Testis (tissue), 3 donors: ENCODE measurements around the gene COL13A1. TPM values are rescaled to one million over a fixed set of nuclear protein-coding genes. Genes with fewer than 3 reads are reported as not detected.
A peak's percentile ranks its signal among the peaks of the same experiment; 100 is the strongest.

Source experiments
- DNase-seq: peaks from one replicate; pipeline ENCODE4 v3.0.0-alpha.2; 2019
- H3K27ac ChIP-seq, 2 donors: fragments of 200-600 bp; sonication (generic); one replicate each; pipeline ENCODE4 v1.5.1; 2019
- H3K27me3 ChIP-seq: fragments of 200-600 bp; sonication (generic); one replicate; pipeline ENCODE4 v1.5.1; 2019
- H3K36me3 ChIP-seq: fragments of 200-600 bp; sonication (generic); one replicate; pipeline ENCODE4 v1.5.1; 2017; ENCODE audit warnings: low read depth; ENCODE audit errors: missing control alignments
- H3K4me1 ChIP-seq: fragments of 200-600 bp; sonication (generic); one replicate; pipeline ENCODE4 v1.5.1; 2019
- H3K4me3 ChIP-seq, 2 donors: fragments of 200-600 bp; sonication (generic); one replicate each; pipeline ENCODE4 v1.5.1; 2017 to 2019
- H3K9me3 ChIP-seq: fragments of 200-600 bp; sonication (generic); one replicate; pipeline ENCODE4 v1.5.1; 2017
- CTCF ChIP-seq, 3 experiments: fragments of 450-650 bp in 2 of 3; fragments of 200-600 bp in 1 of 3; sonication (generic) in 1 of 3; IDR thresholded peaks; one replicate each; pipeline ENCODE4 v1.5.1; 2016 to 2019; ENCODE audit warnings: antibody characterized with exemption in 3 of 3, mild to moderate bottlenecking in 2 of 3, moderate library complexity in 1 of 3
- POLR2A ChIP-seq: fragments of 450-650 bp; IDR thresholded peaks from one replicate; pipeline ENCODE4 v1.6.1; 2017; ENCODE audit warnings: antibody characterized with exemption, mild to moderate bottlenecking, moderate library complexity
- WGBS, 2 donors: methylation state at CpG; one replicate each; pipeline ENCODE4 v1.1.5; 2018; 5-methylcytosine and 5-hydroxymethylcytosine counted together
- intact Hi-C: fragments of 100-400 bp; cut with DNase I; formaldehyde crosslinking; loops from one replicate; pipeline ENCODE4 v1.15.1; 2023; ENCODE audit warnings: low total_unique reads
- polyA plus RNA-seq: library from polyadenylated mRNA; stranded (reverse); fragments of 350-450 nt; fragmentation: Illumina TruSeq; extraction: RNeasy Lipid Tissue Mini Kit (QIAGEN cat#74804); gene quantifications from one replicate; pipeline ENCODE4 v1.2.3, GENCODE V29; 2014; ENCODE audit warnings: low read depth, low replicate concordance; ENCODE audit not compliant: insufficient read depth
- total RNA-seq, 2 donors: library from RNA; depleted of rRNA; stranded (reverse); fragments of >200 nt; gene quantifications; one replicate each; pipeline ENCODE4 v1.2.3, GENCODE V29; 2016

Gene COL13A1
- total and polyA plus RNA-seq, 3 donors from 2014 or later = 0.94 to 2.5 (median 1.5) TPM

GRCh38 chr10:69963835-69964710, 162.4 kb downstream of the COL13A1 start:
- H3K27me3 ChIP-seq = no peaks in the 10 kb centered on the region
- no peak overlapping the region for H3K4me3 ChIP-seq
- no peak for TF ChIP-seq POLR2A
- intact Hi-C loops = no loop called here
- H3K36me3 ChIP-seq = no peaks in the 10 kb centered on the region
- no peak overlapping the region for H3K27ac ChIP-seq
- H3K9me3 ChIP-seq = no peaks in the 10 kb centered on the region
- peak; percentile 11 for DNase-seq
- H3K4me1 ChIP-seq = no peaks in the 10 kb centered on the region
- 90 to 95% methylated on average over 12 to 13 of the region's 13 CpGs for WGBS, 2 donors

- intact Hi-C loops = no loop called here
Measured at GRCh38 chr10:69965086-69965485, 163.4 kb downstream of the COL13A1 start.

GRCh38 chr10:69965919-69966662, 164.4 kb downstream of the COL13A1 start:
- no peaks in the 10 kb centered on the region for H3K36me3 ChIP-seq
- WGBS, 2 donors = 48 to 70% methylated on average over 13 to 14 of the region's 14 CpGs
- DNase-seq = peak; percentile 12
- H3K4me3 ChIP-seq = no peak overlapping the region
- no peaks in the 10 kb centered on the region for H3K9me3 ChIP-seq
- H3K4me1 ChIP-seq = no peaks in the 10 kb centered on the region
- no peaks in the 10 kb centered on the region for H3K27me3 ChIP-seq
- no peak overlapping the region for H3K27ac ChIP-seq
- intact Hi-C loops = no loop called here
- no peak for TF ChIP-seq POLR2A

More at GRCh38 chr10:69965086-69965485, 163.4 kb downstream of the COL13A1 start:
- Histone ChIP-seq H3K4me1 (no peaks in the 10 kb centered on the region), H3K4me3 (no peak overlapping the region), H3K9me3 (no peaks in the 10 kb centered on the region), H3K27ac (no peak overlapping the region), H3K36me3 (no peaks in the 10 kb centered on the region), H3K27me3 (no peaks in the 10 kb centered on the region)
- DNase-seq = no peak
- 96 to 97% methylated on average over 3 of the region's 3 CpGs for WGBS, 2 donors
- no peak for TF ChIP-seq POLR2A
- TF ChIP-seq CTCF (IDR thresholded peaks at IDR 0.05) = no peak

GRCh38 chr10:69968830-69969229, 167.1 kb downstream of the COL13A1 start:
- TF ChIP-seq POLR2A = no peak
- TF ChIP-seq CTCF (IDR thresholded peaks at IDR 0.05) = peak in 1 of 3 experiments; percentile 8
- Histone ChIP-seq H3K4me3 (no peak overlapping the region), H3K27me3 (no peaks in the 10 kb centered on the region), H3K9me3 (no peaks in the 10 kb centered on the region), H3K4me1 (no peaks in the 10 kb centered on the region), H3K27ac (no peak overlapping the region), H3K36me3 (no peaks in the 10 kb centered on the region)
- WGBS, 2 donors = 80 to 92% methylated on average over 3 of the region's 3 CpGs
- intact Hi-C loops = no loop called here
- DNase-seq = peak; percentile 73

GRCh38 chr10:69969977-69970376, 168.3 kb downstream of the COL13A1 start:
- Histone ChIP-seq H3K9me3 (no peaks in the 10 kb centered on the region), H3K4me3 (no peak overlapping the region), H3K4me1 (no peaks in the 10 kb centered on the region), H3K27me3 (no peaks in the 10 kb centered on the region), H3K27ac (no peak overlapping the region), H3K36me3 (no peaks in the 10 kb centered on the region)
- intact Hi-C loops = no loop called here
- no peak for DNase-seq
- 80 to 89% methylated on average over 2 to 3 of the region's 3 CpGs for WGBS, 2 donors
- no peak for TF ChIP-seq POLR2A
- no peak for TF ChIP-seq CTCF (IDR thresholded peaks at IDR 0.05)
